Glutamatergic neuron (in vitro differentiated cells): ENCODE data around the gene DOCK2. TPM values are rescaled to one million over a fixed set of nuclear protein-coding genes. Genes with fewer than 3 reads are reported as not detected.

Source experiments
- DNase-seq: peaks from one replicate; pipeline ENCODE4 v3.0.0; 2022
- H3K27ac Mint-ChIP-seq: one replicate; pipeline ENCODE4 v1.8.0; 2020; ENCODE audit warnings: mild to moderate bottlenecking, mixed read lengths, inconsistent platforms; ENCODE audit not compliant: unreplicated experiment
- H3K27me3 Mint-ChIP-seq: one replicate; pipeline ENCODE4 v1.8.0; 2020; ENCODE audit warnings: mild to moderate bottlenecking, moderate library complexity, mixed read lengths, inconsistent platforms; ENCODE audit not compliant: unreplicated experiment
- H3K36me3 Mint-ChIP-seq: one replicate; pipeline ENCODE4 v1.8.0; 2020; ENCODE audit warnings: mild to moderate bottlenecking, mixed read lengths, inconsistent platforms; ENCODE audit not compliant: unreplicated experiment
- H3K4me1 Mint-ChIP-seq: one replicate; pipeline ENCODE4 v1.8.0; 2020; ENCODE audit warnings: mild to moderate bottlenecking, low read depth, mixed read lengths, inconsistent platforms; ENCODE audit not compliant: unreplicated experiment
- H3K4me3 Mint-ChIP-seq: one replicate; pipeline ENCODE4 v1.8.0; 2020; ENCODE audit warnings: mild to moderate bottlenecking, mixed read lengths, inconsistent platforms; ENCODE audit not compliant: unreplicated experiment
- H3K9me3 Mint-ChIP-seq: one replicate; pipeline ENCODE4 v1.8.0; 2020; ENCODE audit warnings: mild to moderate bottlenecking, moderate library complexity, mixed read lengths, inconsistent platforms; ENCODE audit not compliant: unreplicated experiment
- CTCF ChIP-seq: fragments of 200-600 bp; sonication (generic); IDR thresholded peaks from one replicate; pipeline ENCODE4 v1.5.0; 2021; ENCODE audit not compliant: partially characterized antibody, unreplicated experiment
- total RNA-seq: library from RNA; stranded (reverse); fragmentation: NEBNext Ultra II Directional; extraction: Animal tissue kit (Norgen Biotek cat#: 25700); gene quantifications from one replicate; pipeline ENCODE4 v1.2.1, GENCODE V29; 2021; ENCODE audit not compliant: unreplicated experiment

DOCK2 gene
- total RNA-seq, 1 donor from 2014 or later: 0.66 TPM

- H3K27ac Mint-ChIP-seq: no peak overlapping the region
- DNase-seq: no peak
- peaks cover 4% of the 10 kb centered on the region for H3K36me3 Mint-ChIP-seq
- H3K4me1 Mint-ChIP-seq: peaks cover 29% of the 10 kb centered on the region
- H3K4me3 Mint-ChIP-seq: no peak overlapping the region
- H3K27me3 Mint-ChIP-seq: peaks cover 4% of the 10 kb centered on the region
- no peak for TF ChIP-seq CTCF
- peaks cover 5% of the 10 kb centered on the region for H3K9me3 Mint-ChIP-seq
These were observed 177.0 kb downstream of the DOCK2 start for GRCh38 chr5:169814045-169814444.

- Mint-ChIP-seq H3K27me3 (peaks cover 4% of the 10 kb centered on the region), H3K4me3 (no peak overlapping the region), H3K36me3 (peaks cover 4% of the 10 kb centered on the region), H3K27ac (no peak overlapping the region), H3K4me1 (peaks cover 29% of the 10 kb centered on the region), H3K9me3 (peaks cover 5% of the 10 kb centered on the region)
- no peak for DNase-seq
- no peak for TF ChIP-seq CTCF
These were observed 177.4 kb downstream of the DOCK2 start for GRCh38 chr5:169814522-169814921.

GRCh38 chr5:169817031-169817430, 180.0 kb downstream of the DOCK2 start:
- H3K9me3 Mint-ChIP-seq: peaks cover 7% of the 10 kb centered on the region
- H3K27ac Mint-ChIP-seq: no peak overlapping the region
- H3K4me3 Mint-ChIP-seq: no peak overlapping the region
- peaks cover 4% of the 10 kb centered on the region for H3K27me3 Mint-ChIP-seq
- DNase-seq: no peak
- peaks cover 4% of the 10 kb centered on the region for H3K36me3 Mint-ChIP-seq
- peaks cover 13% of the 10 kb centered on the region for H3K4me1 Mint-ChIP-seq
- TF ChIP-seq CTCF: no peak

- Mint-ChIP-seq H3K27me3 (no peaks in the 10 kb centered on the region), H3K9me3 (no peaks in the 10 kb centered on the region), H3K4me3 (no peak overlapping the region), H3K27ac (no peak overlapping the region), H3K36me3 (peaks cover 7% of the 10 kb centered on the region), H3K4me1 (no peaks in the 10 kb centered on the region)
- DNase-seq: no peak
- no peak for TF ChIP-seq CTCF
These were observed 189.5 kb downstream of the DOCK2 start for GRCh38 chr5:169826618-169827017.

- DNase-seq: no peak
- H3K9me3 Mint-ChIP-seq: no peaks in the 10 kb centered on the region
- TF ChIP-seq CTCF: no peak
- H3K27ac Mint-ChIP-seq: no peak overlapping the region
- H3K36me3 Mint-ChIP-seq: peaks cover 7% of the 10 kb centered on the region
- no peaks in the 10 kb centered on the region for H3K27me3 Mint-ChIP-seq
- no peak overlapping the region for H3K4me3 Mint-ChIP-seq
- no peaks in the 10 kb centered on the region for H3K4me1 Mint-ChIP-seq
These were observed 190.7 kb downstream of the DOCK2 start for GRCh38 chr5:169827769-169828168.
